Heart left ventricle (tissue), 16 donors: ENCODE results near the gene MAPKAP1. TPM values are rescaled to one million over a fixed set of nuclear protein-coding genes. Genes with fewer than 3 reads are reported as not detected.
A peak's percentile ranks its signal among the peaks of the same experiment; 100 is the strongest.

Source experiments
- ATAC-seq, 4 donors: fragments of 200-7000 bp; cut with Tn5 transposase; one replicate each; pipeline ENCODE4 v1.9.1; 2020 to 2022; ENCODE audit warnings: moderate library complexity in 4 of 4, mild to moderate bottlenecking in 3 of 4, moderate number of reproducible peaks in 1 of 4
- DNase-seq, 5 donors: peaks; one replicate each; pipeline ENCODE4 v3.0.0-alpha.2; 2020
- H3K27ac ChIP-seq, 12 donors: fragments of 200-600 bp; sonication (generic) in 4 of 12; one replicate each; pipeline versions ENCODE4 v1.5.0 to v1.8.0; 2016 to 2022; ENCODE audit warnings: mild to moderate bottlenecking in 2 of 12
- H3K27me3 ChIP-seq, 9 donors: fragments of 200-600 bp; sonication (generic) in 2 of 9; one replicate each; pipeline versions ENCODE4 v1.5.1 to v1.8.0; 2016 to 2022; ENCODE audit warnings: mild to moderate bottlenecking in 3 of 9
- H3K36me3 ChIP-seq, 9 donors: fragments of 200-600 bp; sonication (generic) in 2 of 9; one replicate each; pipeline versions ENCODE4 v1.5.0 to v1.8.0; 2018 to 2022; ENCODE audit warnings: mild to moderate bottlenecking in 2 of 9
- H3K4me1 ChIP-seq, 12 donors: fragments of 200-600 bp; sonication (generic) in 4 of 12; one replicate each; pipeline versions ENCODE4 v1.5.0 to v1.8.0; 2016 to 2022; ENCODE audit warnings: mild to moderate bottlenecking in 3 of 12
- H3K4me3 ChIP-seq, 12 donors: fragments of 200-600 bp; sonication (generic) in 4 of 12; one replicate each; pipeline versions ENCODE4 v1.5.0 to v1.8.0; 2017 to 2022; ENCODE audit warnings: mild to moderate bottlenecking in 9 of 12, moderate library complexity in 4 of 12
- H3K9me3 ChIP-seq, 12 donors: fragments of 200-600 bp; sonication (generic) in 4 of 12; one replicate each; pipeline versions ENCODE4 v1.5.0 to v1.8.0; 2016 to 2022; ENCODE audit warnings: mild to moderate bottlenecking in 1 of 12
- CTCF ChIP-seq, 12 donors: fragments of 200-600 bp; sonication (generic) in 4 of 12; IDR thresholded peaks; one replicate each; pipeline versions ENCODE4 v1.5.0 to v1.8.0; 2018 to 2022; ENCODE audit warnings: antibody characterized with exemption in 12 of 12, mild to moderate bottlenecking in 5 of 12
- POLR2A ChIP-seq, 2 donors: fragments of 450-650 bp; IDR thresholded peaks; one replicate each; pipeline ENCODE4 v1.6.1; 2017; ENCODE audit warnings: antibody characterized with exemption in 2 of 2, mild to moderate bottlenecking in 2 of 2, moderate library complexity in 2 of 2
- WGBS, 4 donors: extraction: QIAGEN DNeasy Blood & Tissue Kit in 2 of 4; methylation state at CpG; one replicate each; pipeline versions ENCODE4 v1.1.5 to v1.1.7; 2013 to 2018; 5-methylcytosine and 5-hydroxymethylcytosine counted together
- intact Hi-C, 10 donors: fragments of 100-400 bp; cut with DNase I; formaldehyde crosslinking; loops; one replicate each; pipeline versions ENCODE4 v1.11.1 to v1.14.2; 2022
- polyA plus RNA-seq, 2 donors: library from polyadenylated mRNA; stranded (reverse); fragments of 200-250 nt; gene quantifications; one replicate each; pipeline ENCODE4 v1.2.3, GENCODE V29; 2013
- total RNA-seq, 9 donors: library from RNA; depleted of rRNA in 2 of 9; stranded (reverse); fragments of >200 nt in 2 of 9; fragmentation: NEBNext Ultra II Directional in 3 of 9; extraction: Animal tissue kit (Norgen Biotek cat#: 25700) in 3 of 9; gene quantifications; one replicate each; pipeline versions ENCODE4 v1.1.0 to v1.2.4, GENCODE V29; 2016 to 2023
- donor health status: ischemic (EF 13 %, LVEDD 7.1; RV severe dilation, severe dysfunction).
- donor health status: healthy with polysubstance abuse.
- donor health status: DM: no; HTN: yes; CAD: no.
- donor health status: DM: no; HTN: no; CAD: no.
- donor health status: ischemic (EF 25% LVEDD 6.9; RV normal size, moderate dysfunction).
- donor health status: ischemic (EF 25% LVEDD 5.7; RV mildly dilated, moderate dysfunction).
- donor health status: healthy.
- donor health status: DM: yes; HTN: yes; CAD: no.
- donor health status: ischemic (EF 35%, LVEDD 5.7; RV mildly dilated, moderate dysfunction).
- donor health status: nonischemic (EF 11% LVEDD 7.7; RV severe dilation, severe dysfunction).
- donor health status: DM: yes; HTN: yes; CAD: no.
- donor health status: PGD.
- donor health status: ischemic (EF 29% LVEDD 5.4; RV normal size, mild dysfunction).
- donor health status: nonischemic (EF 23%, LVEDD 6.1; RV moderate dilation, normal function).

The MAPKAP1 gene
- total and polyA plus RNA-seq, 11 donors = 76.2 to 145 (median 124) TPM

DNA sequence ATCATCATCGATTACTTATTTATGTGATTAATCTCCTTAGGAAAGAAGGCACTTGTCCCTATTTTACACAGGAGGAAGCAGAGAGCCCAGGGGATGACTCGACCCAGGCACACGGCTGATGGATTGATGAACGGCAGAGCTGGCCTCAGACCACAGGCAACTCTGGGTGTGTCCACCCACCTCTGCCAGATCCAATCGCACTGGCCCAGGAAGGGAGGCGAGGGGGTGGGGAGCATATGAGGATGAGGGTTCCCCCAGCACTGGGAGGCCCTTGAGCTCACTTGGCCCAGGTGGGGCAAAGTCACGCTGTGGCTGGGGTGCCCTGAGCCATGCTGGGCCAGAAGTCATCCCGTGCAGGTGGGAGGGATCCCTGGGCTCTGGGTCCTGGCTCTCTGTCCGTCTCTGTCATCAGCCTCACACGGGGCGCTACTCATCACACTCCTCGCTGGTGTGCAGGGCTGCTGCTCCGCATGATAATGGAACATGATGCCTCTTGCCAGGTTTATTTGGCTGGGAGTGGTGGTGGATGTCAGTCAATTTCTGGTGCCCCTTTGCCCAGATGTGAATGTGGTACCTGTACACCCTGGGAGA lies 285.3 kb downstream of the MAPKAP1 start:
- Histone ChIP-seq H3K9me3 (no peaks in the 10 kb centered on the region), H3K36me3 (no peaks in the 10 kb centered on the region), H3K4me1 (no peaks in the 10 kb centered on the region), H3K27me3 (no peaks in the 10 kb centered on the region), H3K4me3 (no peak overlapping the region), H3K27ac (no peak overlapping the region)
- TF ChIP-seq CTCF (IDR thresholded peaks at IDR 0.05) (no peak), POLR2A (IDR thresholded peaks at IDR 0.05) (no peak)
- 77 to 83% (median 81%) methylated on average over 12 to 13 of the region's 13 CpGs for WGBS, 4 donors
- DNase-seq = peak in 1 of 5 donors; percentile 41
- intact Hi-C loops = loop anchor here in 4 of 10 donors (10.0 kb wide), 3 partner anchors 53 to 213 kb away; no protein-coding TSS in a partner anchor
- ATAC-seq = no peak

- Histone ChIP-seq H3K36me3 (no peaks in the 10 kb centered on the region), H3K4me1 (no peaks in the 10 kb centered on the region), H3K9me3 (no peaks in the 10 kb centered on the region), H3K4me3 (no peak overlapping the region), H3K27me3 (no peaks in the 10 kb centered on the region), H3K27ac (no peak overlapping the region)
- DNase-seq = peak in 1 of 5 donors; percentile 19
- intact Hi-C loops = loop anchor here in 4 of 10 donors (10.0 kb wide), 3 partner anchors 54 to 214 kb away; no protein-coding TSS in a partner anchor
- TF ChIP-seq CTCF (IDR thresholded peaks at IDR 0.05) (no peak), POLR2A (IDR thresholded peaks at IDR 0.05) (no peak)
- WGBS, 4 donors = 92 to 94% (median 93%) methylated on average over 6 of the region's 6 CpGs
- ATAC-seq = no peak
Measured at GRCh38 chr9:125421166-125421565, 285.8 kb downstream of the MAPKAP1 start.

DNA sequence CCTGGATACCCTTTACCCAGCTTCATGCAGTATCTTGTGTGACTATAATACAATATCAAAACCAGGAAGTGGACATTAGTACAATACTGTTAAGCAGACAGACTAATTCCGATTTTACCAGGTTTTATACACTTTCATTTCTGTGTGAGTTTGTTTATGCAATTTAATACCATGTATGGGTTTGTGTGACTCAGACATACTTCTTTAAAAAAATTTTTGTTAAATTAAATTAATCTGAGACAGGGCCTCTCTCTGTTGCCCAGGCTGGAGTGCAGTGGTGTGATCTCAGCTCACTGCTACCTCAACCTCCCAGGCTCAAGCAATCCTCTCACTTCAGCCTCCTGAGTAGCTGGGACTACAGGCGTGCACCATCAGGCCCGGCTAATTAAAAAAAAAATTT lies 288.6 kb downstream of the MAPKAP1 start:
- no peak overlapping the region for H3K27ac ChIP-seq
- H3K36me3 ChIP-seq = no peaks in the 10 kb centered on the region
- no peaks in the 10 kb centered on the region for H3K9me3 ChIP-seq
- peak in 1 of 5 donors; percentile 9 for DNase-seq
- no peak for ATAC-seq
- WGBS, 4 donors = 81 to 92% (median 87%) methylated on average over 3 of the region's 3 CpGs
- TF ChIP-seq CTCF (IDR thresholded peaks at IDR 0.05) (no peak), POLR2A (IDR thresholded peaks at IDR 0.05) (no peak)
- H3K4me3 ChIP-seq = no peak overlapping the region
- intact Hi-C loops = loop anchor here in 1 of 10 donors (10.0 kb wide), 1 partner anchor 216 kb away; no protein-coding TSS in a partner anchor
- H3K27me3 ChIP-seq = no peaks in the 10 kb centered on the region
- H3K4me1 ChIP-seq = peaks cover 0 to 3% (median 0%) of the 10 kb centered on the region in 12 donors

GRCh38 chr9:125416517-125416916 lies 290.5 kb downstream of the MAPKAP1 start:
- Histone ChIP-seq H3K9me3 (no peaks in the 10 kb centered on the region), H3K4me1 (peaks cover 0 to 3% (median 0%) of the 10 kb centered on the region in 12 donors), H3K36me3 (no peaks in the 10 kb centered on the region), H3K27me3 (no peaks in the 10 kb centered on the region), H3K27ac (no peak overlapping the region), H3K4me3 (no peak overlapping the region)
- 92 to 94% (median 93%) methylated on average over 8 of the region's 8 CpGs for WGBS, 4 donors
- TF ChIP-seq POLR2A (IDR thresholded peaks at IDR 0.05) (no peak), CTCF (IDR thresholded peaks at IDR 0.05) (no peak)
- intact Hi-C loops = loop anchor here in 1 of 10 donors (10.0 kb wide), 1 partner anchor 218 kb away; no protein-coding TSS in a partner anchor
- no peak for ATAC-seq
- DNase-seq = no peak
